ENCODE results near the gene MRPS15.

MRPS15 gene

DNA sequence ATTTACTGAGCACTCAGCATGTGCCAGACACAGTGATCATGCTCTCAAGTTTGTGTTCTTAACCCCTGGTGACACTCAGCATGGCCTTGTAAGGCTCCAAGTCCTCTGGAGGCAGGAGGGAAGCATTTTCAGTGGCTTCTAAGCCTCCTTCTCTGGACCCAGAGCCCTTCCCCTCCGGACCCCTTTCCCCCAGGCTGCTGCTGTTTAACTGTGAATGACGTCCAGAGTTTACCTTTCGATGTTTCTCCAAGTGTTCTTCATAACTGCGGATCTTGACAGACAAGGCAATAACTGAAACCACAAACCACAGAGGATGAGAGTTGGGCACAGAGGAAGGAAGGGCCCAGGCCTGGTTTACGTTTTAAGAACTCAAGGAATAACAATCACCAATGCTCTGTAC, 6.5 kb downstream of the MRPS15 start:
- no peak for DNase-seq (ENCODE audit: low read depth)

DNA sequence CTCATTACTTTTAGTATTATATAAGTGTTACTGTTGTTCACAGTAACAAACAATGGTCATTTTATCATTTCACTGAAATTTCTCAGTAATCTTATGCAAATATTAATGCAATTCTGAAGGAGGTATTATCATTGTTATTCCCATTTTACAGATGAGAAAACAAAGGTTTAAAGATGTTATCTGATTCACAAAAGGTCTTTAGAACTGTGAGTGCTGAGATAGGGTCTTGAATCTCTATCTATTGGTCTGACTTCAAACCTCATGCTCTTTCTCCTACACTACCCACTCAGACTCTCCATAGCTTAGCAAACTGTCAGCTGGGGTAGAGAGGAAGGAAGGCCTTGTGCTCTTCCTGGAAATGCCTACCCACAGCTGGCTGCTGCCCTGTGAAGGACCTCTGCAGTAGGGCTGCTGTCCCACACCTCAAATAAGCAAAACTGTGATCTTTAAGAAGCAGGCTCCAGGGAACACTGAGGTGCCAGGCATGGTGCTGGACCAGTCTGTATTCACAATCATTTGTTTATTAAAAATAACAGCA, 7.7 kb downstream of the MRPS15 start:
- no peak for DNase-seq (ENCODE audit: low read depth)

DNA sequence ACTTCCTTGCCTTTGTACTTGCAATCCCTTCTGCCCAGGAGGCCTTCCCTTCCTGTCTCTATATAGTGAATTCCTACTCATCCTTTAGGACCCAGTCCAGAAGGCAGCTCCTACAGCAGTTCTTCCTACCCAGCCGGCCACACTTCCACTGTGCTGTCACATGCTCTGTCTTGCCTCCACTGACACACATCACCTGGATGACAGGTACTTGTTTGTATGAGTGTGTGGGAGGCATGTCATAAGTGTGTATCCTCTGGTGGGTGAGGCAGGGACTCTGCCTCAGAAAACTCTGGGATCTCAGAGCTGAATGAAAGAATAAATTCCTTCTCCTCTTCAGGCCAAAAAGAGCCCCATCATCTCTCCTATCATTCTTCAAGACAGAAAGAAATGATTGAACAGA, 8.8 kb downstream of the MRPS15 start:
- no peak for DNase-seq (ENCODE audit: low read depth)

DNA sequence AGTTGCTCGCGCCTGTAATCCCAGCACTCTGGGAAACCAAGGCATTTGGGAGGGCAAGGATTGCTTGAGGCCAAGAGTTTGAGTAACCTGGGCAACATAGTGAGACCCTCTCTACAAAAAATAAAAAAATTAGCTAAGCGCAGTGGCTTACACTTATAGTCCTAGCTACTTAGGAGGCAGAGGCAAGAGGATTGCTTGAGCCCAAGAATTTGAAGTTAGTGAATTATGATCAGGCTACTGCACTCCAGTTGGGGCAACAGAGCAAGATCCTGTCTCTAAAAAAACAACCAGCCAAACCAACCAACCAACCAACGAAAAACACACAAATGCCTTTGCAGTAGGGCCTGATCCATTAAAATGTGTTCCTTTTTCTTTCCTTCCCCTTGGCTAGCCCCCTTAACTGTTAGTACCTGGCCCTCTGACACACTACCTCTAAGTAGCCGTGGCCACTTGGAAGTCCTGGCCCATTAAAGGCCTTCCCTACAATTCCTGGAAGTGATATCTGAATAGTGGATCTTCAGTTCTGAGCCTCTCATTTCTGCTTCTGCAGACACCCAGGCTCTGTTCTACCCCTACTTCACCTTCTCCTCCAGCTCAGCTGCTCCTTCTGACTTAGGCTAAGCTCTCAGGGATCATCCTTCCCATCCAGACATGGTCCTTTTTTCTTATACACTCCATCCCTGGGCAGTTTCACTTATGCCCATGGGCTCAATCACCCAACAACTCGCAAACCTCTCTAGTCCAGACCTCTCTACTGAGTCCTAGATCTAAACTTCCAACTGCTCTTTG, 10.4 kb downstream of the MRPS15 start:
- DNase-seq (ENCODE audit: low read depth), result no peak

DNA sequence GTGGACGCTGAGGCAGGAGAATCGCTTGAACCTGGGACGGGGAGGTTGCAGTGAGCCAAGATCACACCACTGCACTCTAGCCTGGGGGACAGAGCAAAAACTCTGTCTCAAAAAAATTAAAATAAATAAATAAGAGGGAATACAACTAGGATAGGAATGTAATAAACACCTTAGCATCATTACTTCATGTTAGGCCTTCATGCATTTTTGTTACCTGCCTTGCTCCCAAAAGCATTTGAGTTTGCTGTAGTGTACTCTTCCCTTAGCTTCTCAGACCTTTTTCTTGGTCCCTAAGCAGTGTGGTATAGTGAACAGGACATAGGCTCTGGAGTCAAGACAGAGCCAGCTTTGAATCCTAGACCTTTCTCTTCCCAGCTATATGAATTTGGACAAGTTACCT, 11.1 kb downstream of the MRPS15 start:
- DNase-seq (ENCODE audit: low read depth), result no peak

DNA sequence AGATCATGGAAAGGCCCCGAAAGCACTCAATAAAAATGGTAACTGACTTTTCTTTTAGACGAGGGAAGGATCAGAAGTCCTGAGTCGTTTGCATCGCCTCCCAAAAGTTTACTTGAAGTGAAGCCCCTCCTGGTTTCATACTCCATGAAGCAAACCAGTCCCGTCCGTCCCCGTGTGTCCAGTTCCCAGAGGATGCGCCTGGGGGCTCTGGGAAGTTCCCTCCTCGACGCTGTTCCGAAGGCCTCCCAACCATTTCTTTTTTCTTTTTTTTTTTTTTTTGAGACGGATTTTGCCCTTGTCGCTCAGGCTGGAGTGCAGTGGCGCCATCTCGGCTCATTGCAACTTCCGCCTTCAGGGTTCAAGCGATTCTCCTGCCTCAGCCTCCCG, 13.3 kb downstream of the MRPS15 start:
- no peak for DNase-seq (ENCODE audit: low read depth)

DNA sequence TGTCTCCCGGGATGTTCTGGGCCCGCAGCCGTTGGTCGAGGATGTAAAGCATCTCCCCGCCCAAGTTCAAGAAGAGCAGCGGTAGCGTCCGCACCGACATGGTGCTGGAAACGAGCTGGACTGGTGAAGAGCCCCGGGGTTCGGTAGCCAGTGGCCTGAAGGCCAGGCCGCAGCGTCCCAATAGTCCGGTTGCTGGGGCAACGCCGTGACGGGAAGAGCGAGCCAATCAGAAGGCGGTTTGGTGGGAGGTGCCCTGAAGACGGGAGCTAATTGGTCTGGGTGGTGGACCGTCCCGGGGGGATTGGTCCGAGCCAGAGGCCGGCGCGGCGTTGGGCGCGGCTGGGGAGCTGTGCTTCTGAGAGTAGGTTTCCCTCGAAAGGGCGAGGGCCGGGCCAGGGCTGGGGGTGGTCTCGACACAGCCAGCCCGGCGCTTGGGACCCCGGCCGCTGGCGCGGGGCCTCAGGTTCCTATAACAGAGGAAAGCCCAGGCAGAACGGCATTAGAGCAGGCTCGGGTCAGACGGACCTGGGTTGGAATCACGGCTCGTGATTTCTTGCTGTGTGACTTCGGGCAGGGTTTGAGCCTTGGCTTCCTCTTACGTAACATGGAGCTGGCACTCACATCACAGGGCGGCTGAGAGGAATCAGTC, 13.8 kb downstream of the MRPS15 start, which contains the start of gene OSCP1:
Gene OSCP1, minus strand, starts transcription at position 182 of the 649 bp plus-strand sequence. Its CDS starts 82 bp downstream, at position 100.
- DNase-seq (ENCODE audit: low read depth), result peak; percentile 80

DNA sequence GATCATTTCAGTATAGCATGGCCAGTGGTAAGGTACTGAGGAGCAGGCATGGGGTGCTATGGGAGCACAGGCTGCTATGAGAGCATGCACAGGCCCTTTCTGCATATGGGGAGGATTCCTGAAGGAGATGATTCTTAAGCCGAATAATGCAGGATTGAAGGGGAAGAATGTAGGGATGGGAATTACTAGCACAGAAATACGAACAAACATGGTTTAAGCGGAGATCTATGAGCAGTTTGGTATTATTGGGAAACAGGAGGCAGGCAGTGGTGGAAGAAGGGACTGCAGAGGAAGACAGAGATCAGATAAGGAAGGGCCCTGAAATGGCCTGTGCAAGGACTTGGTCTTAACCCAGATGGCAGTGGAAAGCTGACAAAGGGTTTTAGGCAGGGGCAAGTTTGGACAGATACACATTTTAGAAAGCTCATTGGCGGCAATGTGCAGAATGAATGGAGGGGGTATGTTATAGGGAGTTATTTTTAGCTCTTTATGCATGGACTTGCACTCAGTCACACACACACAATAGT, 15.6 kb downstream of the MRPS15 start:
- DNase-seq (ENCODE audit: low read depth), result no peak

DNA sequence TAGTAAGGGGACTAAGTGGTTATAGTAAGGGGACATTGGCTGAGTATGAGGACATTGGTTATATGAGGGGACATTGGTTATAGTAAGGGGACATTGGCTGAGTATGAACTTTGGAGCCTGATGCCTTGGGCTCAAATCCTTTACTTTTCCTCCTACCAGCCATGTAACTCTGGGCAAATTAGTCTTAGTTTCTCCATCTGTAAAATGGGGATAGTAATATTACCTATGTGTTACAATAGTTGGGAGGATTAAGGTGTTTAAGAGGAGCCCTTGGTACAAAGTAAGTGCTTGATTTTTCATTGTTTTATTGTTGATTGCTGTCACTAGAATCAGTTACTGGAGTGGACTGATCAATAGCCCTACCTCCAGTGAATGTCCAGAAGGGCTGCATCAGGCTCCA, 16.7 kb downstream of the MRPS15 start:
- DNase-seq (ENCODE audit: low read depth), result no peak

DNA sequence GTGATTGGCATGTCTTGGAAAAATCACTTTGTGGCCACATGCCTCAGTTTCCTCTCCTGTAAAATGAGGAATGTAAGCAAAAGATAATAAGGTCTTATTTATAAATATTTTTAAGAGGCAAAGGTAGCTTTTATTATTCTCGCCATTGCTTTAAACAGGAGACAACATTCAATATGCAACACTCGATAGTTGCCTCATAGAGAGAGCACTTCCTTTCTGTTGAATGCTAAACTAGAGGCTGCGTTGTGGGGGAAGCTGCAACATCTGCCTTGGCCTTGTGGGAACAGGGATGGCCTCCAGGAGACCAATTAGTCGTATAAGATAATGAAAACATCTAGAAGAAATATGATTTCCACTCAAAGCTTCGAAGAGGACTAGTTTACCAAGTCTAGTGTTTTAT, 17.4 kb downstream of the MRPS15 start:
- no peak for DNase-seq (ENCODE audit: low read depth)

DNA sequence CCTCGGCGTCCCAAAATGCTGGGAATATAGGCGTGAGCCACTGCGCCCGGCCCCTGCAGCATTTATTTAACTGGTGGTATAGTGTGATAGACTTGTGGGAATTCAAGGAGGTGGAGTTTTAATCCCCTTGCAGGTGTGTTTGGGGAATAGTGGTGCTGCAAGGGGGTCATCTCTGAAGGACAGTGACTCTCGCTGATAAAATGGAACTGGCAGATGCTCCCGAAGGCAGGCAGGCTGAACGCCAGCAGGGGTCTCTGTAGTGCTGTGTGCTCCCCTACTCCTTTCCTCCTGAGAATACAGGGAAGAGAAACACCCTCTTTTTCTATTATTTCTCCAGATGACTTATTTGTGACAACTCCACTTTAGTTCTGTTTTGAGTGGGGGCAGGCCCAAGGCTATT, 17.9 kb downstream of the MRPS15 start:
- no peak for DNase-seq (ENCODE audit: low read depth)

DNA sequence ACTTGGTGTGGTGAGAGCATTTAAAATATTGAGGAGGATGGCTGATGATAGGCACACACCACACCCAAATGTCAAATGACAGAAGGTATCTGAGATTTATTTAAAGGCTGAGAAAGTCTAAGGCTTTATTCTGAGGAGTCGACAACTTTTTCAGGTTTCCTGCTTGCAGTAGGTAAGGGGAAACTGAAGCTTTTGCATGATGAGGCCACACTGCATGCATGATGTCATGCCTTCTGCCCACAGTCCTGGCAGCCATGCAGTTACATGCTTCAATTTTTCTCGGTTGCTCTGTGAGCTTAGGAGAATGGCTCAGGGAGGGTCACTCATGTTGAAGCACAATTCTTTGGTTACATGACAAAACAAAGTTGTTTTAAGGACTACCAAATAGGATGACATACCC, 20.9 kb downstream of the MRPS15 start:
- DNase-seq (ENCODE audit: low read depth), result no peak

DNA sequence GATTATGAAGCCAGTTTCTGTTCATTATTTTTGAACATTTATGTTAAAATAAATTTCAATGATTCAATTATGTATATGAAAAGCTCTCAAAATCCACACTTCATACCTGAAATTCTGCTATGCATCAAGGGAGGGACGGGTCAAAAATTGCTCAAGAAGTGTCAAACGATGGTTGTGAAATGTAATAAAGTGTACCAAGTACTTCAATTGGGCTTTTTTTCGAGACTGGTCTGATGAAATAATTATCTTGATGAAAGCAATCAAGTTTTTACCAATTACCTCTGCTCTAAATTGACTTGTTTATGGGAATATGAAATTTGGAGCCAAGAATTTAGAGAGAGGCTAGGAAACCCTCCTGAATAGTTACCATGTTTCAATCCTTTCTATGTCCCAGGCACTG, 21.8 kb downstream of the MRPS15 start:
- DNase-seq (ENCODE audit: low read depth), result no peak

DNA sequence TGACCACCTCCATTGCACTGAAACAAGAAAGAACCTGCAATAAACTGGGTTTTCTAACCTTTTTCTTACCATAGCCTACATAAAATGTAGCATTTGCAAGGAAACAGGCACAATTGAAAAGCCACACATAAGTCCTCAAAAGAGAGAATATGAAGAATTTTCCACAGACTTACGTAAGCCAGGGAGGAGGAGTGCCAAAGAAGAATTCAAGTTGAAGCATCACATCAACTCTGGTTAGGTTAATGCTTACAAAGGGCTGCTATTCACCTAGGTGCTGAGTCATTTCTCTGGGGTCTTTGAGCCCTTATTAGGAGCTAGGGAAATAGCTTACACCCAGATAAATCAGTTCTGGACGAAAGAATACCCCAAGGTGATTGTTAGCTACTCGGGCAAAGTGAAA, 23.5 kb downstream of the MRPS15 start:
- DNase-seq (ENCODE audit: low read depth), result no peak

DNA sequence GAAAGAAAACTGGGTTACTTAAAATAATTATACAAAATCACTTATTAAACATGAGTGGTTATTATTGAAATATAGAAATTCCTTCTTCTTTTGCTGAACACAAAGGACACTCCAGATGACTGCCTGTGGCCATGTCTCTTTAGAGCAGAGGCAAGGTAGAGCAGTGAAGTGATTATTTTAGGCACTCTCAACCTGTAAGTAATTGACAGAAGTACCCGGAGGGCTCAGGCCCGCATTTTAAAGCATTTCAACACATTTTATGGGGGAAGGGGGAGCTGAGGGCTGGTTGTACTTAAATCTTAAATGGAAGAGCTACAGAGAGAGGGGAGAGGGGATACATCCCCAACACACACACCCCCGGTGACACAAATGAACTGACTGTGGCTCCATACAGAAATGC, 24.1 kb downstream of the MRPS15 start:
- DNase-seq (ENCODE audit: low read depth), result no peak

DNA sequence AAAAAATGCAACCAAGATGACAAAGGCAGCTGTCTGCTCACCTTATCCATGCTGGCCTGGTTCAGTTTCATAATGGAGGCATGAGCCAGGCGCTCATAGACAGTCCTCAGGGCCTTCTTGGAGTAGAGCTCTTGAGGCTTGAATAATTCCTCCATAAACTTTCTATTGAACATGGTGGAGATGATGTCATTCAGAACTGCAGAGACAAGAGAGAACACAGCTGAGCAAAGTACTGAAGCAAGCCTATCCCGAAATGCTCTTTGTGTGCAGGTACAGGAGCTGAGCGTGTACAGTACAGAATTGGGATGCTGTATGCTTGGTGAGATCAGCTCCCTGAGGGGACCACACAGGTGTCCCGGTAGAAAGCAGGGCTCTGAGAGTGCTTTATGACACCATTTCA, 25.5 kb downstream of the MRPS15 start:
- DNase-seq (ENCODE audit: low read depth), result no peak

DNA sequence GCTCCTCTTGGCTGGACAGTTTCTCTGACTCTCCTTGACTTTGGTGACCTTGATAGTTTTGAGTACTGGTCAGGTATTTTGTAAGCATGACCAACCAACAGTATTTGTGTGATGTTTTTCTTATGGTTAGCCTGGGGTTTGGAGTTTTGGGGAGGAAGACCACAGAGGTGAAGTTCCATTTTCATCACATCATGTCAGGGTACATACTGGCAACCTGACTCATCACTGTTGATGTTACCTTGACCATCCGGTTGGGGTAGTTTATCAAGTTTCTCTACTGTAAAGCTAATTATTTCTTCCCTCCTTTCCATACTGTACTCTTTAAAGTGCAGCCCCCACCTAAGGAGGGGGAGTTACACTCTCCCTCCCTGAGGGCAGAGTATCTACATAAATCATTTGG, 27.4 kb downstream of the MRPS15 start:
- DNase-seq (ENCODE audit: low read depth), result no peak

DNA sequence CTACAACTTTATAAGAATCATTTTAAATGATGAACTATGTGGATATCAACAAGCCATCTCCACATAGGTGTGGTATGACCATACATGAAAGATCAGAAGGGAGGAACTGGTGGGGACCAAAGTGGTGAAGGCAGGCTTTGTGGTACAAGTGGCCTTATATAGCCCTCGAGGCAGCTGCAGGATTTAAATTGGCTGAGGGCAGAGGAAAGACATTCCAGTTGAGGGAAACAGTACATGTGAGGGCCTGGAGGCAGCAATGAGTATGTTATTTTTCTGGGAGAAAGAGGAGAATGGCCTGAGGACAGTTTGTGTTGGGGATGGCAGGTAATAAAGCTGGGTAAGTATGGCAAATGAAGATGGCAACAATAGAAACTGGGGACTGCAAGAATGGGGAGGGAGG, 31.1 kb downstream of the MRPS15 start:
- DNase-seq (ENCODE audit: low read depth), result no peak

DNA sequence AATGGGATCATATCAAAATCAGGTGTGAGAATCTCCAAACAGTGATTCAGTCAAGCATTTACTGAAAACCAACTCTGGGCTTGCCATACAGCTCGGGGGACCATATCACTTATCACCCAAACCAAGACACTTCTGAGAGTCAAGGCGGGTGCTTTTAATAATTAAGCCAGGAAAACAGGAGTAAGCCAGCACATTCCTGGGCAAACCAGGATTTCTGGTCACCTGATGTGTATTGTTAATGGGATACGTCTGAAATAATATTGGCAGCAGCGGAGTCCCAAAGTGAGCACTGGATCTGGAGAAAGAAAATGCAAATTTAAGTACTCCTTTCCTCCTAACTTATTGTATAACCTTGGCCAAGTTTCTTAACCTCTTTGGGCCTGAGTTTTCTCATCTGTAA, 31.6 kb downstream of the MRPS15 start:
- no peak for DNase-seq (ENCODE audit: low read depth)

DNA sequence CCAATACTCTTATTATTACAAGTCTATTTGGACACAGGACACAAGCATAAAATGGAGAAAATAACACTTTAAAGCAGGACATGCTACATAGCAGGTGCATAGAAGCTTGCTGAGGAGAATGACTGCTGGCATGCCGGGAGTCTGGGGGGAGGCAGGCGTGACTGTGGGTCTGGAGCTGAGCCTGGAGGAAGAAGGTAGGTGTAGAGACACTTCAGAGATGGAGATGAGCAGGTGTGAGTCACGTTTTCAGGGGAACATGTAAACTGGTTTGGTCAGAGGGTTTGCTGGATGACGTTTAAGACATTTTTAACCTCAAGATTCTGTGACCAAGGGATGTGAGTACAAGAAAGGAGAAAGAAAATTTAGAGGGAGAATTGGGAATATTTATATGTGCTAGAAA, 38.4 kb downstream of the MRPS15 start:
- DNase-seq (ENCODE audit: low read depth), result no peak

DNA sequence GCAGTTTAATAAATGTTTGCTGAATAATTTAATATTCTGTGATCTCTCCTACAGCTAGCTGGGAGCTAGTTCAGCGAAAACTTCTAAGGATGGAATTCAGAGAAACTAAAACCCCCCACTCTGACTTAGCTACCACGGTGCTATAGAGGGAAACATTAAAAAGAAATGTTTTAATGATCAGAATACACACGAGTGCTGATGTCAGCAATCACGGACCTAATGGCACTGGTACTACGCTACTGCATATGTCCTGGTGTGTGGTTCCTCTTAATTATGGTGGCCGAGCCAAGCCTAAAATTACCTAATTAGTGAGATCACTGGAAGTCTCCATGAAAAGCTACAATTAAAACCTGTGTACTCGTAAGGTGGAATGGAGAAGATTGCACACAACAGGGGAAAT, 42.5 kb downstream of the MRPS15 start:
- DNase-seq (ENCODE audit: low read depth), result no peak

DNA sequence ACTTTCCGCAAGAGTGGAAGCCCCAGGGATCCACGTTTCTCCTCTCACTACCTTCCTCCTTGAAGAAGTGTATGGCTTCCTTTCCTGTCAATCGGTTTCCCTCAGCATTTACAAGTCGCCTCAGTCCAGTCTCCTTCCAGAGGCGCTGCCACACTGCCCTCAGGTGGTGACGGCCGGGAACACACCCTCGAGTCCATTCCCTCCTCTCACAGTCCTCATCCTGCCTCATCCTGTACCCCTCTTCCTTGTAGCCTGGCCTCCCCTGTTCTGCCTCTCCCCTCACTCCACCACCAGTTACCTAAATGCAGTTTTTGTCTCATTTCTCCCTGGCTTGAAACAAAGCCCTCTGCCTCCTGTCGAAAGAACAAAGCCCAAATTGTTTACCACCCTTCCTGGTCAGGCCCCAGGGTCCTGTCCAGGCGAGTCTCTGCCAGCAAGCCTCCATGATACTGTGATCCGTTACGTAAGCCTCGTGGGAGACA, 43.3 kb downstream of the MRPS15 start:
- DNase-seq (ENCODE audit: low read depth), result peak; percentile 87

DNA sequence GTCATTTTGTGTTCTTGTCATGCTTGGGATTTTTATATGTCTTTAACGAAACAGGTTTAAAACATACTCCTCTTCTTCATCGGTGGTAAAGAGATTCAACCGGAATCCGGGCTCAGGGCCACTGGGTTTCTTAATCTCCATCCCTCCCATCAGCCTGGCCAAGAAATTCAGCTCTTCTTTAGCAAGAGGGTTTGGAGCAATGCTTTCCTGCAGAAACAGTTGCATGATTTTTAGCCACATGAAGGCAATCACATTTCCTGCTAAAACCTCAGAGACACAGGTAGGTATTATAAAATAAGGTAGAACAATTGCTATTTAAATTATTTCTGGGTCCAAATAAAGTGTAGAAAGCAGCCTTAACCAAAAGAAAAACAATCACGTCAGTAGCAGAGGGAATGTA, 43.8 kb downstream of the MRPS15 start:
- DNase-seq (ENCODE audit: low read depth), result no peak

Data from activated gamma-delta T cell treated with anti-CD3 and anti-CD28 coated beads, Interleukin-2, amount 50 U/mL, for 16 hours (primary cell).